Fibroblast of pulmonary artery (primary cell): ENCODE results near the gene MRPL18.
"Not testable (repeated sequence)": the region's sequence is repeated elsewhere in the genome, so short reads cannot be mapped to it uniquely, and the experiment has no call there.

Source experiments
- DNase-seq: peaks from one replicate; pipeline ENCODE4 v3.0.0-alpha.2; 2010; ENCODE audit warnings: low read depth
- H3K4me3 ChIP-seq: replicated peaks from 2 replicates; pipeline ENCODE4 v1.5.1; 2011; ENCODE audit warnings: low read depth, mild to moderate bottlenecking, control low read depth, low read length, moderate library complexity
- CTCF ChIP-seq: IDR thresholded peaks from 2 replicates; pipeline ENCODE4 v1.5.1; 2011; ENCODE audit warnings: mild to moderate bottlenecking, control low read depth, low read length, inconsistent platforms; ENCODE audit errors: missing control alignments

The MRPL18 gene

DNA sequence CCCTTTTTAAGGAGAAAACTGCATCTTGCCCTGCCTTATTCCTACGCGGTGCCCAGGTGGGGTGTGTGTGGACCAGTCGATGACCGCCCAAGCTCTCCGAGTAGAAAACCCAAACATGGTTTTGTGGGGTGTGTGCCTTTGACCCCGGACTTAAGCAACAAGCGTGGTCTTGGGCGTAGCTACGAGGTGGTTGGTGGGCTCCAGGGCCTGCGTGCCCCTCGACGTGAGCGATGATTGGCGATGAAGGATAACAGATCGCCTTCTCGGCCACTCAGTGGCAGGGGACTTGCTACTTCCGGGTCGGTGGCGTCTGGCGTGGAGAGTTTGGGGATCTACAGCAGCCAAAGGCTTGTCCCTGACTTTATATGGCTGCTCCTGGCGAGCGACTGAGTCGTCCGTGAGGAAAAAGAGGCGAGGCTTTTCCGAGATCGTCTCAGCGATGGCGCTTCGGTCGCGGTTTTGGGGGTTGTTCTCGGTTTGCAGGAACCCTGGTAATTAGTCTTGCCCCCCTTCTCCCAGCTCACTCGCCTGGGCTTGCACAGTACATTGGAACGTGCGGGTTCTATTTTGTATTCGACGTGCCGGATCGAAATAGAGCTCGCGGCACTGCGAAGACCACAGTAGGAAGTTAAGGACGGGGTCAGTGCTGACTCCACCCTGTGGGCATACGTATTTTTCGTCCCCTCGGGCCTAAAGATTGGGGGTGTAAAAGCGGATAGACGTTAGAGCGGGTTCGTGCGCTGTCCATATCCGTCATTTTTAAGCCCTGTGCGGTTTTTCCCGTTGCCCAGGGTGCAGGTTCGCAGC lies at the start of gene MRPL18:
MRPL18 (plus strand) TSS at position 319 of the 807 bp plus-strand sequence; CDS start at position 440, 121 bp downstream.
- DNase-seq = peak; percentile 98
- H3K4me3 ChIP-seq = peak within 1 kb of the TSS; percentile 96
- TF ChIP-seq CTCF = no peak

DNA sequence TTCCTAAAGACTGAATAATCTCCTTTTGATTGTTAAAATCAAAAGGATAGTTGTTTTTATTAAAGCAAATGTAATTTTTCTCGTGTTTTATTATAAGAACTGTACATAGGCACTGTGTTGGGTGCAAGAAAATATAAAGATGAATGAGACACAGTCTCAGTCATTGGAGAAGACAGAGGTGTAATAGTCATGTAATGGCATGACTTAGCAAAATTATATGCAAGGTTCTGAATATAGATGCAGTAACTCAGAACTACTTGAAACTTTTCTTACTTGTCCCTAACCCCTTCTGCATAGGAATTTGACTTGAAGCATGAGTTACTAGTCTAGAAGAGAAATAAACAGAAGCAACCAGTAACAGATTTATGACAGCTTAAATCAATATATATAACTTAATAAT lies 48.1 kb upstream of the MRPL18 start:
- no peak overlapping the region for H3K4me3 ChIP-seq
- no peak for TF ChIP-seq CTCF
- DNase-seq = no peak

DNA sequence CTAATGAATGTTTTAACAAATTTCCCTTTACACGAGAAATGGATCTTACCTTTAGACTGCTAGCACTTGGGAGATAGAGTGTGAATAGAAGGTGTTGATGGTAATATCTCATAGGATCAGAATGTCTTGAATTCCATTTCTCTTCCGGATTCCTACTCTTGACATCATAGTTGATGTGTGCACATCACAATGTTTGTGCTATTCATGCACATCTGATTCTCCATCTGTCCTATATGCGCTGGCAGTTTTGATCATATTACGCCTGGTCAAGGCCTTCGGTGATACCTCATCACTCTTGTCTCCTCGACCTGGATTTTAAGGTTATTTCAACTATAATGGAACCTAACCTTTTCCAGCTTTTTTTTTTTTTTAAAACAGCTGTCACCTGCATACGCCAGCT lies 45.2 kb upstream of the MRPL18 start:
- DNase-seq = no peak
- TF ChIP-seq CTCF = no peak
- no peak overlapping the region for H3K4me3 ChIP-seq

- no peak overlapping the region for H3K4me3 ChIP-seq
- no peak for TF ChIP-seq CTCF
- no peak for DNase-seq
Observed at GRCh38 chr6:159746759-159747158, 43.5 kb upstream of the MRPL18 start.

DNA sequence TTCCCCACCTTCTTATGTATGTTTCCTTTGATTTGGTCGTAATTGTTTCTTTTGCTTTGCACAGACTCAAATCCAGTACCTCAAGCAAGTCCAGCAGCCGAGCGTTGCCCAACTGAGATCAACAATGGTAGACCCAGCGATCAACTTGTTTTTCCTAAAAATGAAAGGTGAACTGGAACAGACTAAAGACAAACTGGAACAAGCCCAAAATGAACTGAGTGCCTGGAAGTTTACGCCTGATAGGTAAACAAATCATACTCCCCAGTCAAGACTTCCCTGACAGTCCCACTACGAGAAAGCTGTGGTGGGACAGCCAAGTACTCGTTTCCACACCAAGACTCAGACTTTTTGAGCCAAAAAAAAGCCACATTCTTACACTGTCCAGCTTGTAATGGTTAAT lies 42.1 kb upstream of the MRPL18 start:
- not testable (repeated sequence) for H3K4me3 ChIP-seq, DNase-seq

- DNase-seq = no peak
- no peak for TF ChIP-seq CTCF
- no peak overlapping the region for H3K4me3 ChIP-seq
Observed at GRCh38 chr6:159751448-159751847, 38.8 kb upstream of the MRPL18 start.

- no peak overlapping the region for H3K4me3 ChIP-seq
- TF ChIP-seq CTCF = no peak
- no peak for DNase-seq
Observed at GRCh38 chr6:159753081-159753872, 37.0 kb upstream of the MRPL18 start.
